ENCODE data around the gene UNC5C.

The UNC5C gene

DNA sequence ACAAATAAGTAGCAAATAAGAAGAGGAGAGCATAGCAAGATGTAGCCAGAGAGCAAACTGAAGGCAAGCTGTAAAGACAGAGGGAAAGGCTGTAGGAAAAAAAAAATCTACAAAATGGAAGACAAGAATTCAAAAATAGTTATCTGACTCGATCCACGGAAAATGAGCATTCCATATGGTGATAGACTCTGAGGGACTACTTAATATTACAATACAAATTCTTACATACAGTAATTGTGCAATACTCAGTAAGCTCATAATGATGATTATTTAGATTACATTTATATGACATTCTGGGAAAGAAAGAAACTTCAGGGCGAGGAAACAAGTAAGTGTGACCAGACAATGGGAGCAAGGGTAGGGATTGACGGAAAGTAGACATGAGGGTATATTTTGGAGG lies 102.6 kb downstream of the UNC5C start:
- no peak overlapping the region for H3K4me3 ChIP-seq (ENCODE audit: low read length)
- H3K4me2 ChIP-seq (ENCODE audit: low read length): no peak overlapping the region
- no peak overlapping the region for H3K9ac ChIP-seq (ENCODE audit: low read depth, low read length)

DNA sequence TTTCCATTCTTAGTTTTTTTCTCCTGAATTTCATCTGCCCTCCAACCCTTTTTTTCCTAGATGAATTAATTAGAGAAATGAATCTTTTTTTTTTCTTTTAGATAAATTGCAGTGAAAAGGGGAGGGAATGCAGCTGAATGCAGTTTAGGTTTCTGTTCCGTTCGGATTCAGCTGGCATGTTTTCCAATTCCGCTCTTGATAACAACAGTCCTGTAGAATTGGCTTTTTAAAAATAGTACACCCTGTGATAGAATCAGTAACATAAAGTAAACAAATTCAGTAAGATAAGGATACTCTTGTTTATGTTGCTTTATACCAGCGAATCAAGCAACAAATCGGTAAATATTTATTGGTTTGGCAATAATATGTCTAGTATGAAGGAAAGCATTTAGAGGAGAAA lies 103.5 kb downstream of the UNC5C start:
- H3K9me3 ChIP-seq (replicated peaks; ENCODE audit: low read length): no peaks in the 10 kb centered on the region
- peaks cover 2% of the 10 kb centered on the region for H3K27me3 ChIP-seq (ENCODE audit: control insufficient read depth, insufficient read depth, low read length)
- H3K4me3 ChIP-seq (ENCODE audit: low read length): no peak overlapping the region
- no peaks in the 10 kb centered on the region for H3K4me1 ChIP-seq (ENCODE audit: control insufficient read depth, insufficient read depth, low read length)
- H3K4me2 ChIP-seq (ENCODE audit: low read length): no peak overlapping the region
- H3K36me3 ChIP-seq (ENCODE audit: insufficient read depth, low read length): no peaks in the 10 kb centered on the region
- H3K9ac ChIP-seq (ENCODE audit: low read depth, low read length): no peak overlapping the region

More for the DNA sequence above, 102.6 kb downstream of the UNC5C start:
- H3K36me3 ChIP-seq (ENCODE audit: insufficient read depth, low read length): no peaks in the 10 kb centered on the region
- no peaks in the 10 kb centered on the region for H3K4me1 ChIP-seq (ENCODE audit: control insufficient read depth, insufficient read depth, low read length)
- no peaks in the 10 kb centered on the region for H3K9me3 ChIP-seq (replicated peaks; ENCODE audit: low read length)
- H3K27me3 ChIP-seq (ENCODE audit: control insufficient read depth, insufficient read depth, low read length): no peaks in the 10 kb centered on the region

DNA sequence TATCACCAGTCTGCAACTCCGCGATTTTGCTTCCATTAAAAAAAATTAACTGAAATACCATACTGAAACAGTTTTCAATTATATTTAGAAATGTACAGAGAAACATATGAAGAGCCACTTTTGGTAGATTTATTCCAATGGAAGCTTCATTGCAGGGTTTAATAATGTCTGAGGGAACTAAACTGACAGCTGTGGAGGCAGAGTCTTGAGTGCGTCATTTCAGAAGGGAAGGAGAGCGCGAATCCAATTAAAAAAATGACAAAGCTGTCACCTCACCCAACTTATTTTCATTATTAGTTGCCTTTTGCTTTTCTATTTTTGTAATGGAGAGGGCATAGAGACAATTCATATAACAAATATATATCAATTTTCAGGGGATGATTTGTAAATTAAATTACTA lies 104.0 kb downstream of the UNC5C start:
- no peaks in the 10 kb centered on the region for H3K4me1 ChIP-seq (ENCODE audit: control insufficient read depth, insufficient read depth, low read length)
- no peak overlapping the region for H3K4me2 ChIP-seq (ENCODE audit: low read length)
- H3K27me3 ChIP-seq (ENCODE audit: control insufficient read depth, insufficient read depth, low read length): peaks cover 4% of the 10 kb centered on the region
- H3K4me3 ChIP-seq (ENCODE audit: low read length): no peak overlapping the region
- no peaks in the 10 kb centered on the region for H3K9me3 ChIP-seq (replicated peaks; ENCODE audit: low read length)
- no peaks in the 10 kb centered on the region for H3K36me3 ChIP-seq (ENCODE audit: insufficient read depth, low read length)
- no peak overlapping the region for H3K9ac ChIP-seq (ENCODE audit: low read depth, low read length)

DNA sequence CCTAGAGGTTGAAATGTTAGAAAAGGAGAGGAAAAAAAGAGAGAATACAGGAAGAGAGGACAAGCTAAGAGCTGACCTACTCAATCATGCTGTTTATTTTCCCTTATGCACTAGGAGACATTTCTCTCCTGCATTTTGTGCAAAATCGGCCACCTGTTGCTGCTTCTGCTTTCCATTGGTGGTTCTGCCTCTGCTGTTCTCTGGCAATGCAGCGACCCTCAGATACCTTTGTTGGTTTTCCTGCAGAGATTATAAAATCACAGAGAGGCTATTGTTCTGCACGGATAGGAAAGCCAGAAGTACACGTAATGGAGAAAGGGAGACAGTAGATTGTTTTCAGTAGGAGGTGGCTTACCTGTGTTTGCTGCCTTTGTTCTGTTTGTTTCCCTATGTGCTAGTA lies 108.9 kb downstream of the UNC5C start:
- peaks cover 5% of the 10 kb centered on the region for H3K27me3 ChIP-seq (ENCODE audit: control insufficient read depth, insufficient read depth, low read length)
- no peaks in the 10 kb centered on the region for H3K4me1 ChIP-seq (ENCODE audit: control insufficient read depth, insufficient read depth, low read length)
- no peak overlapping the region for H3K9ac ChIP-seq (ENCODE audit: low read depth, low read length)
- no peak overlapping the region for H3K4me2 ChIP-seq (ENCODE audit: low read length)
- no peaks in the 10 kb centered on the region for H3K9me3 ChIP-seq (replicated peaks; ENCODE audit: low read length)
- H3K4me3 ChIP-seq (ENCODE audit: low read length): no peak overlapping the region
- no peaks in the 10 kb centered on the region for H3K36me3 ChIP-seq (ENCODE audit: insufficient read depth, low read length)

DNA sequence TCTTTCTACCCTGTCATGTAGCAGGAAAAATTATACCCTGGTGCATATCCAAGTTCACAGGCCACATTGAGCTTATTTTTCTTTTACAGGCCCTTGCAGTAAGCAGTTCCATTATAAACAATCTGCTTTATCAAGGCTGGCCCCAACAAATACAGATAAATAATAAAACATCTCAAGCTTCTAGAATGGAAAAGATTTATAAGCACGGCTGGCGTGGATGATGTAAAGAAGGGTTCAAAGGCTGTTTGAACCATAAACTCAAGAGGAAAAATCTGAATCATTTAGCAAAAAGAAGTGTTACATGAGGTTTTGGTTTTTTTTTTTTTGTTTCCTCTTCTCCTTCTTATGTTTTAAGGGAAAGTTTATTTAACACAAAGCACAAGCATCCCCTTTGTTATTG lies 109.7 kb downstream of the UNC5C start:
- no peaks in the 10 kb centered on the region for H3K36me3 ChIP-seq (ENCODE audit: insufficient read depth, low read length)
- no peaks in the 10 kb centered on the region for H3K4me1 ChIP-seq (ENCODE audit: control insufficient read depth, insufficient read depth, low read length)
- H3K9ac ChIP-seq (ENCODE audit: low read depth, low read length): no peak overlapping the region
- peaks cover 5% of the 10 kb centered on the region for H3K27me3 ChIP-seq (ENCODE audit: control insufficient read depth, insufficient read depth, low read length)
- no peaks in the 10 kb centered on the region for H3K9me3 ChIP-seq (replicated peaks; ENCODE audit: low read length)
- H3K4me3 ChIP-seq (ENCODE audit: low read length): no peak overlapping the region
- no peak overlapping the region for H3K4me2 ChIP-seq (ENCODE audit: low read length)

DNA sequence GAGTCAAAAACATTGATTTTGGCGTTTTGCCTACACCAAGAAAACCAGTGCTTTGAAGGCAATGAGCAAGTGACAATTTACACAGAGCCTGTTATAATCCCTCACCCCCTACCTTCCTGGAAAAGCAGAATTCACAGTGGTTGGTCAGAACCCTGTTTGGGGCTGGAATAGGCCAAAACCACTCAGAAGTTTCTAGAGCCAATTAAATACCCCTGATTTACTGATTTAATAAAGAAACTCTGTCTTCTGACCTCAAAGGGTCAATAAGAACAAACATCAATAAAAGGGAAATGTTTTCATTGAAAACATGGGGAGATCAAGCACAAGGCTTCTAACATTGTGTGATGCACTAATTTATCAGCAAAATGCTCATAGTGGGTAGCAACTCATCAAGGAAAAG lies 116.3 kb downstream of the UNC5C start:
- H3K4me2 ChIP-seq (ENCODE audit: low read length): no peak overlapping the region
- no peaks in the 10 kb centered on the region for H3K9me3 ChIP-seq (replicated peaks; ENCODE audit: low read length)
- H3K27me3 ChIP-seq (ENCODE audit: control insufficient read depth, insufficient read depth, low read length): peaks cover 3% of the 10 kb centered on the region
- H3K9ac ChIP-seq (ENCODE audit: low read depth, low read length): no peak overlapping the region
- H3K4me3 ChIP-seq (ENCODE audit: low read length): no peak overlapping the region
- H3K4me1 ChIP-seq (ENCODE audit: control insufficient read depth, insufficient read depth, low read length): no peaks in the 10 kb centered on the region
- H3K36me3 ChIP-seq (ENCODE audit: insufficient read depth, low read length): no peaks in the 10 kb centered on the region

DNA sequence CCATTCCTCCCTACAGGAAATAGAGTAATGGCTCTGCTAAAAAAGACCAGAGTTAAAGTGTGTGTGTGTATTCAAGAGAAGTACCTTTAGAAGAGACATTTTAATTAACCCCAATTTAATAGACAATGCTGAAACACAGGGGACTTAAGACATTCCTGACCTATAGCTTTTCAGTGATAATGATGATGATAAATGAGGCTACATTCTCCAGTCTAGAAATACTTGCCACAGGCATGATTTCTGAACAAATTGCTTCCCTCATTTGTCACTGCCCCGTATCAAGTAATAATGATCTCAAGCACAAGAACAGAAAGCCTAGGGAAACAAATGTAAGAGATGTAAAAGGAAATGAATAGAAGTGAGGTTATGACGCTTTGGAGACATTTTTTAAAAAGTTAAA lies 117.1 kb downstream of the UNC5C start:
- Histone ChIP-seq H3K9me3 (replicated peaks; ENCODE audit: low read length) (no peaks in the 10 kb centered on the region), H3K4me3 (ENCODE audit: low read length) (no peak overlapping the region), H3K9ac (ENCODE audit: low read depth, low read length) (no peak overlapping the region), H3K36me3 (ENCODE audit: insufficient read depth, low read length) (no peaks in the 10 kb centered on the region), H3K4me2 (ENCODE audit: low read length) (no peak overlapping the region), H3K4me1 (ENCODE audit: control insufficient read depth, insufficient read depth, low read length) (no peaks in the 10 kb centered on the region), H3K27me3 (ENCODE audit: control insufficient read depth, insufficient read depth, low read length) (peaks cover 3% of the 10 kb centered on the region)

DNA sequence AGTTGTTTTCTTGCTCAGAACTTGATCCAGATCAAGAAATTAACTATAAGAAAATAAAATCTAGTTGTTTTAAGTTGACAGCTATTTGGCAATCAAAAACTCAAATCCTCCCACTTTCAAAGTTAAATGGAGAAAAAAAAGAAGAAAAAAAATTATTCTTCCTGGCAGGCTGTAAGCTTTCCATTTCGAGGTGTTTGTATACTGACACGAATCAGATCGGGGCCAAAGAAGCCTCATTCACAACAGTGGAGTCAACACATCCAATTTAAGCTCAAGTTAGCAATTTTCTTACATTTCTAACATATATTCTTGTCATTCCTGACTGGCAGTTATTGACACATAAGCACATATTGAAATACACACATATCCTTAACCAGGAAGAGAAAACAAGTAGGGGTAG lies 119.4 kb downstream of the UNC5C start:
- no peaks in the 10 kb centered on the region for H3K9me3 ChIP-seq (replicated peaks; ENCODE audit: low read length)
- no peak overlapping the region for H3K4me3 ChIP-seq (ENCODE audit: low read length)
- no peaks in the 10 kb centered on the region for H3K36me3 ChIP-seq (ENCODE audit: insufficient read depth, low read length)
- H3K9ac ChIP-seq (ENCODE audit: low read depth, low read length): no peak overlapping the region
- H3K4me1 ChIP-seq (ENCODE audit: control insufficient read depth, insufficient read depth, low read length): no peaks in the 10 kb centered on the region
- H3K4me2 ChIP-seq (ENCODE audit: low read length): no peak overlapping the region
- H3K27me3 ChIP-seq (ENCODE audit: control insufficient read depth, insufficient read depth, low read length): peaks cover 3% of the 10 kb centered on the region

DNA sequence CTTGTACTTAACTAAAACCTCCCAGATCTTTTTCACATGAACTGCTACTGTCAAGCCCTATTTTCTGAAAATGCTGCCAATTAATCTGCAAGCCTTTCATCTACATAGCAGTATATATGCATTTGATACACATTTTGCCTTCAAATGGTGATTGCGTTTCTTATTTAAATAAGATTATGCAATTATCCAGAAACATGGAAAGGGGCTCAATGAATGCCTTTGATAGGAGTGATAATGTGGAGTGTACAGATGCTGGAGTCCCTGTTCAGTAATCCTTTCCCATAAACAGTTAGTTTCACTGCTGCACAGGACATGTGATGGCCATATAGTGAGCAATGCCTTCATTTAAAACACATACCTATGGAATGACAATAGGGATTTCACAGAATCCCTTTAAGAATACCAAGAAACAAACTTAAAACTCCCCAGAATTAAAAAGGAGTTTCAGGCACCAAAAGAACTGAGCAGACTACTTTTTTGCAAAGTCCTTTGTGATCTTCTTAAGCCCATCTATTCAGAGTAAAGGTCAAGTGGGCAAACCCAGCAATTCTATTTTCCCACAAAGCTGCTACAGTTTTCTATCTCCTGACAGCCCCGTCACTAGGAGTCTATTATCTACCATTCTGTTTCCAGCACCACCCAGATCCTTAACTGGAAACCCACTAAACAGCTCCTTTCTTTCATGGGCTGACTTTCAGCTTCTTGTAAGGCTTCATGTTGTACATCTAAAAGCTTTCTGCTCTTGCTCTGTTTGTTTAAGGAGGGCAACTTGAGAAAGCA lies 120.3 kb downstream of the UNC5C start:
- Histone ChIP-seq H3K4me3 (ENCODE audit: low read length) (no peak overlapping the region), H3K9ac (ENCODE audit: low read depth, low read length) (no peak overlapping the region), H3K27me3 (ENCODE audit: control insufficient read depth, insufficient read depth, low read length) (peaks cover under 1% of the 10 kb centered on the region), H3K9me3 (replicated peaks; ENCODE audit: low read length) (no peaks in the 10 kb centered on the region), H3K4me1 (ENCODE audit: control insufficient read depth, insufficient read depth, low read length) (no peaks in the 10 kb centered on the region), H3K4me2 (ENCODE audit: low read length) (no peak overlapping the region), H3K36me3 (ENCODE audit: insufficient read depth, low read length) (no peaks in the 10 kb centered on the region)

DNA sequence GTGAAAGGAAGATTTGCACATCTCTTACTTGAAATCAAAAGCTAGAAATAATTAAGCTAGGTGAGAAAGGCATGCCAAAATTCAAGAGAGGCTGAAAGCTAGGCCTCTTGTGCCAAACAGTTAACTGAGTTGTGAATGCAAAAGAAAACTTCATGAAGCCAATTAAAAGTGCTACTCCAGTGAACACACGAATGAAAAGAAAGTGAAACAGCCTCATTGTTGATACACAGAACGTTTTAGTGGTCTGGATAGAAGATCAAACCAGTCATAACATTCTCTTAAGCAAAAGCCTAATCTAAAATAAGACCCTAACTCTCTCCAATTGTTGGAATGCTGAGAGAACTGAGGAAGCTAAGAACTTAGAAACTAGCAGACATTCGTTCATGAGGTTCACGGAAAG lies 122.3 kb downstream of the UNC5C start:
- no peaks in the 10 kb centered on the region for H3K36me3 ChIP-seq (ENCODE audit: insufficient read depth, low read length)
- H3K9me3 ChIP-seq (replicated peaks; ENCODE audit: low read length): no peaks in the 10 kb centered on the region
- no peak overlapping the region for H3K4me2 ChIP-seq (ENCODE audit: low read length)
- H3K4me1 ChIP-seq (ENCODE audit: control insufficient read depth, insufficient read depth, low read length): no peaks in the 10 kb centered on the region
- H3K9ac ChIP-seq (ENCODE audit: low read depth, low read length): no peak overlapping the region
- no peak overlapping the region for H3K4me3 ChIP-seq (ENCODE audit: low read length)
- no peaks in the 10 kb centered on the region for H3K27me3 ChIP-seq (ENCODE audit: control insufficient read depth, insufficient read depth, low read length)

DNA sequence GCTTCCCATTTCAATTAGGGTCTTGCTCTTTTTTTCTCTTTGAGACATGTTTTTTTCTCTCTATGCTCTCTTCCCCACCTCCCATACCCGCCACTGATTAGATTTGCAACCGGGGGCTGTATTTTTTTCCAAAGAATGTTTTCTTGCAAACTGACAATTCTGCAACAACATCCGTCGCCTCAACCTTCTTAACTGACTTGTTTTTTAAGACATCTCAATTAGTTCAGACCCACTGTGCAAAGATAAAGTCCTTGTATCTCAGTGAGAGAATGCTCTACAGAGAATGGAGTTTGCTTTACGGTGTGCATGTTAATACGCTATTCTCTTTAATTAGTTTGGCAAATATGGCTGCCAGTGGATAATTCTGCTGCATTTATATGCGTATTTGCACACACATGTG lies 126.3 kb downstream of the UNC5C start:
- Histone ChIP-seq H3K4me3 (ENCODE audit: low read length) (no peak overlapping the region), H3K4me1 (ENCODE audit: control insufficient read depth, insufficient read depth, low read length) (no peaks in the 10 kb centered on the region), H3K27me3 (ENCODE audit: control insufficient read depth, insufficient read depth, low read length) (no peaks in the 10 kb centered on the region), H3K36me3 (ENCODE audit: insufficient read depth, low read length) (no peaks in the 10 kb centered on the region), H3K9ac (ENCODE audit: low read depth, low read length) (no peak overlapping the region), H3K9me3 (replicated peaks; ENCODE audit: low read length) (no peaks in the 10 kb centered on the region), H3K4me2 (ENCODE audit: low read length) (no peak overlapping the region)

DNA sequence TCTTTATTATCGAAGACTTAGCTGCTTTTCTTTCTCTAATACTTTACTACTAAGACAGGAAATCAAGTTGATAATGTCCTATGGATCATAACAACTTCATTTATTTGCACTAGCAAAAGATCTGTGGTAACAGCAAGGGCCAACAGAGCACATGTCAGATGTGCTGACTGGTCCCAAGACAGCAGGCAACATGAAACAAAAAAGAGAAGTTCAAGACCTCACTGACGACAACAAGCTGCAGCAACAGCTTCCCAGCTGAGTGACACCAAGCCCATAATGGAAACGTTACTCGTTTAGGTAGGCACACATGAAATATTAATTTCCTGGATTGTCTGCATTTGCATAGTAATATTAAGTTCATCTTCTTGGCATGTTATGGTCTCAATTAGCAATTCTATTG lies 126.9 kb downstream of the UNC5C start:
- H3K27me3 ChIP-seq (ENCODE audit: control insufficient read depth, insufficient read depth, low read length): no peaks in the 10 kb centered on the region
- no peak overlapping the region for H3K4me2 ChIP-seq (ENCODE audit: low read length)
- no peaks in the 10 kb centered on the region for H3K36me3 ChIP-seq (ENCODE audit: insufficient read depth, low read length)
- no peak overlapping the region for H3K9ac ChIP-seq (ENCODE audit: low read depth, low read length)
- no peaks in the 10 kb centered on the region for H3K4me1 ChIP-seq (ENCODE audit: control insufficient read depth, insufficient read depth, low read length)
- no peak overlapping the region for H3K4me3 ChIP-seq (ENCODE audit: low read length)
- H3K9me3 ChIP-seq (replicated peaks; ENCODE audit: low read length): no peaks in the 10 kb centered on the region
